A673 (cell line): Measurements from ENCODE around the gene RIMS1.

Source experiments
- CTCF ChIP-seq: fragments of 300-800, 200-600 bp; sonication (generic); conservative IDR thresholded peaks from 2 replicates; pipeline ENCODE4 v1.5.1; 2017; ENCODE audit warnings: low read depth, mild to moderate bottlenecking, antibody characterized with exemption, low read length, moderate library complexity, mixed read lengths
- EZH2 ChIP-seq: fragments of 200-600 bp; sonication (generic); IDR thresholded peaks from 2 replicates; pipeline ENCODE4 v1.6.1; 2017; ENCODE audit warnings: borderline replicate concordance, low read depth, mild to moderate bottlenecking, mixed read lengths, antibody characterized with exemption, low read length; ENCODE audit not compliant: poor library complexity, severe bottlenecking

- TF ChIP-seq CTCF (no peak), EZH2 (no peak)
These were observed 488.5 kb downstream of the RIMS1 start for GRCh38 chr6:72374857-72375256.
